Ishikawa (cell line): ENCODE measurements around the gene KLHDC7B.

Experiments used
- CEBPB ChIP-seq: IDR thresholded peaks from 2 replicates; pipeline ENCODE4 v1.6.1; 2012
- CREB1 ChIP-seq: IDR thresholded peaks from 2 replicates; pipeline ENCODE4 v1.6.1; 2012; ENCODE audit warnings: low read depth
- EGR1 ChIP-seq: IDR thresholded peaks from 2 replicates; pipeline ENCODE4 v1.6.1; 2012
- EP300 ChIP-seq: IDR thresholded peaks from 2 replicates; pipeline ENCODE4 v1.6.1; 2012; ENCODE audit warnings: borderline replicate concordance
- FOXM1 ChIP-seq: IDR thresholded peaks from 2 replicates; pipeline ENCODE4 v1.6.1; 2012; ENCODE audit warnings: low read depth, borderline replicate concordance
- NFIC ChIP-seq: IDR thresholded peaks from 2 replicates; pipeline ENCODE4 v1.6.1; 2012
- RAD21 ChIP-seq: IDR thresholded peaks from 2 replicates; pipeline ENCODE4 v1.6.1; 2012; ENCODE audit warnings: low read depth
- REST ChIP-seq: IDR thresholded peaks from 2 replicates; pipeline ENCODE4 v1.6.1; 2012; ENCODE audit warnings: low read depth, mild to moderate bottlenecking
- TAF1 ChIP-seq: IDR thresholded peaks from 2 replicates; pipeline ENCODE4 v1.6.1; 2012; ENCODE audit warnings: low read depth, mild to moderate bottlenecking
- TCF12 ChIP-seq: IDR thresholded peaks from 2 replicates; pipeline ENCODE4 v1.6.1; 2012; ENCODE audit warnings: low read depth
- TEAD4 ChIP-seq: IDR thresholded peaks from 2 replicates; pipeline ENCODE4 v1.6.1; 2012
- YY1 ChIP-seq: IDR thresholded peaks from 2 replicates; pipeline ENCODE4 v1.6.1; 2012; ENCODE audit warnings: low read depth
- ZBTB7A ChIP-seq: IDR thresholded peaks from 2 replicates; pipeline ENCODE4 v1.6.1; 2012; ENCODE audit warnings: low read depth
- TF ChIP-seq, protein P1 (sequence below): IDR thresholded peaks from 2 replicates; pipeline ENCODE4 v1.6.1; 2012
- TF ChIP-seq, protein P2 (sequence below): IDR thresholded peaks from 2 replicates; pipeline ENCODE4 v1.6.1; 2012

KLHDC7B gene

GRCh38 chr22:50597097-50597496 lies 51.4 kb downstream of the KLHDC7B start:
- no peak for TF ChIP-seq TCF12
- no peak for TF ChIP-seq CEBPB
- no peak for TF ChIP-seq TAF1
- no peak for TF ChIP-seq EP300
- no peak for TF ChIP-seq EGR1
- TF ChIP-seq, protein P1, sequence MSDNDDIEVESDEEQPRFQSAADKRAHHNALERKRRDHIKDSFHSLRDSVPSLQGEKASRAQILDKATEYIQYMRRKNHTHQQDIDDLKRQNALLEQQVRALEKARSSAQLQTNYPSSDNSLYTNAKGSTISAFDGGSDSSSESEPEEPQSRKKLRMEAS: no peak

GRCh38 chr22:50599816-50600455 lies 54.2 kb downstream of the KLHDC7B start:
- TF ChIP-seq REST (peak; percentile 98), RAD21 (no peak; the same call in 1 of the 2 replicates), TCF12 (no peak), TEAD4 (no peak; the same call in 1 of the 2 replicates), ZBTB7A (peak; percentile 60), EP300 (no peak), TAF1 (no peak)
- TF ChIP-seq, protein P1: peak; percentile 92

DNA sequence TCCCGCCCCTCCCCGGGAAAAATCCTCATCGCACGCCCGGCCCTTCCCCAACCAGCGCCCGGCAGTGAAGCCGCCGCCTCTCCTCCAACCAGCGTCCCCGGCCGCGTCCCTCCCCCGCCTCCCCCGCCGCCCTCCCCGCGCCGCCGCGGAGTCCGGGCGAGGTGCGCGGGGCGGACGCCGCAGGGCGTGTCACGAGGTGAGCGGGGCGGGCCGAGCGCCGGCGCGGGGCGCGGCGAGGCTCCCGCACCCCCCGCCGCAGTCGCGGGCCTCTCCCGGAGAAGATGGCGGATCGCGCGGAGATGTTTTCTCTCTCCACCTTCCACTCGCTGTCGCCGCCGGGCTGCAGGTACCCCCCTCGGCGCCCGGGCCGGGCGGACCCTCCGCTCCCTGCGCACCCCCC lies 54.8 kb downstream of the KLHDC7B start, which contains the start of gene MAPK8IP2:
MAPK8IP2 (plus strand) TSS at position 256 of the 400 bp plus-strand sequence; CDS start at position 282, 26 bp downstream.
- no peak for TF ChIP-seq TCF12
- 0 out of 2 replicates have a peak, but pooled peaks have one; percentile 33 for TF ChIP-seq YY1
- TF ChIP-seq NFIC: no peak
- TF ChIP-seq TAF1: no peak
- no peak; the same call in 1 of the 2 replicates for TF ChIP-seq ZBTB7A
- no peak for TF ChIP-seq TEAD4
- no peak for TF ChIP-seq EGR1
- no peak for TF ChIP-seq REST
- no peak for TF ChIP-seq EP300
- no peak for TF ChIP-seq FOXM1
- no peak for TF ChIP-seq RAD21
- TF ChIP-seq, protein P2, sequence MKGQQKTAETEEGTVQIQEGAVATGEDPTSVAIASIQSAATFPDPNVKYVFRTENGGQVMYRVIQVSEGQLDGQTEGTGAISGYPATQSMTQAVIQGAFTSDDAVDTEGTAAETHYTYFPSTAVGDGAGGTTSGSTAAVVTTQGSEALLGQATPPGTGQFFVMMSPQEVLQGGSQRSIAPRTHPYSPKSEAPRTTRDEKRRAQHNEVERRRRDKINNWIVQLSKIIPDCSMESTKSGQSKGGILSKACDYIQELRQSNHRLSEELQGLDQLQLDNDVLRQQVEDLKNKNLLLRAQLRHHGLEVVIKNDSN: 0 out of 2 replicates have a peak, but pooled peaks have one; percentile 18
- no peak for TF ChIP-seq CREB1
- TF ChIP-seq CEBPB: no peak
- TF ChIP-seq, protein P1: no peak
